ENCODE measurements around the gene CHSY3. TPM values are rescaled to one million over a fixed set of nuclear protein-coding genes. Genes with fewer than 3 reads are reported as not detected.

CHSY3 gene
- total RNA-seq, 1 donor from 2014 or later = 3.1 TPM

DNA sequence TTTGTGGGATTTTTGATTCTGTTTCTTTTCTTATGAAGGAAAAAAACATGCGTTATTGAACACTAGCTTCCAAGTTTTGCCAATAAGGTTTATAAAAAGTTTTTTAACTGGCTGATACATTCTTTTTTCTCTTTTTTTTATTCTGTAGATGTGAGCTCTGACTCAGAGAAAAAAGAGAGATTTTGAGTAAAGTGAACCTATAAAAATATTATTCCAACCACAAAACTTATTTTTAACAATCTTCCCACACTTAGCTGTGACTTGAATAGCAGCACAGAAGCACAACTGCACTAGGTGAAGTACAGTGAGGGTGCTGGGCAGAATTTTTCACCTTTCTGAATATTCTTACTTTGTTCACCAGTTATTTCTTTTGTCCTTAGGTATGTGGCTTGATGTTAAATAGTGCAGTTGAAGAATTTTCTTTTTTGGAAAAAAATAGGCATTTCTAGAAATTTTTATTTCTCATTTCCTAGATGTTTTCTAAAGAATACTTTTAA, 41.6 kb downstream of the CHSY3 start:
- DNase-seq (ENCODE audit: low spot score) = no peak

DNA sequence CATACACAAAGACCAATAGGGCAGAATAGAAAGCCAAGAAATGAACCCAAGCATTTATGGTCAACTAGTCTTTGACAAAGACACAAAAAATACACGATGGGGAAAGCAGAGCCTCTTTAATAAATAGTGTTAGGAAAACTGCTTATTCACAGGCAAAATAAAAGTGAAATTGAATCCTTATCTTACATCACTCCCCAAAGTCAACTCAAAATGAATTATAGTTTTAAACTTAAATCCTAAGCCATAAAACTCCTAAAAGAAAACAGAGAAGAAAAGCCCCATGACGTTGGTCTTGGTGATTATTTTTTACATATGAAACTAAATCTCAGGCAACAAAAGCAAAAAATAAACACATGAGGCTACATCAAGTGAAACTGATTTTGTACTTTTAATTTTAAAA, 46.8 kb downstream of the CHSY3 start:
- DNase-seq (ENCODE audit: low spot score) = no peak

DNA sequence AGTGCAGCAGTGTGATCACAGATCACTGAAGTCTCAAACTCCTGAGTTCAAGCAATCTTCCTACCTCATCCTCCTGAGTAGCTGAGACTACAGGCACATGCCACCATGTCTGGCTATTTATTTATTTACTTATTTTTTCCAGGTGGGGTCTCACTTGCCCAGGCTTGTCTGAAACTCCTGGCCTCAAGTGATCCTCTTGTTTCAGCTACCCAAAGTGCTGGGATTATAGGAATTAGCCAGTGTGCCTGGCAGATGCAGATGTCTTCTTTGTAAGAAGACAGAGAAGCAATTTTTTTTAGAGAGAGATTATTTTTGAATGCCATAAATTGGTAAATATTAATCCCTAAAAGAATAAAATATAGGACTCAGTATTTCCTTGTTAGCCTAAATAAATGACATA, 54.3 kb downstream of the CHSY3 start:
- DNase-seq (ENCODE audit: low spot score) = no peak

- DNase-seq (ENCODE audit: low spot score) = no peak
Measured at GRCh38 chr5:129960831-129961230, 56.6 kb downstream of the CHSY3 start.

- no peak for DNase-seq (ENCODE audit: low spot score)
Measured at GRCh38 chr5:129962506-129962905, 58.2 kb downstream of the CHSY3 start.

DNA sequence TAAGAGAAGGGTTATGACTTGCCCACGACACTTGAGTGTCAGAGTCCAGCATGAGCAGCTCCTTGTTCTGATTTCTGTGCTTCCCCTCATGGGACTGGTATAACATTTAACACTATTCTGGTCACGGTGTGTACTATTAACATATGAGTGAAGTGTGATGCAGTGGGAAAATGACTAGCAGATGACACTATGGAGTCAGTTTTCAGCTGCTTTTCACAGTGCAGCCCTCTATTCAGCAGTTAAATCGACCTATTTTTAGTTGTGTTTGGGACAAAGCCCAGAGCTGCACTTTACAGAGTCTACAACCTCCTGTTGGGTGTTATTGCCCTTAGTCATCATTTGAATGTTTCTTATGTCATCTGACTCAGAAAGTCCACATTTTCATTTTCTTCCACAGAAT, 59.1 kb downstream of the CHSY3 start:
- no peak for DNase-seq (ENCODE audit: low spot score)

GRCh38 chr5:129966071-129966470, 61.8 kb downstream of the CHSY3 start:
- no peak for DNase-seq (ENCODE audit: low spot score)

GRCh38 chr5:129971714-129972113, 67.4 kb downstream of the CHSY3 start:
- no peak for DNase-seq (ENCODE audit: low spot score)

DNA sequence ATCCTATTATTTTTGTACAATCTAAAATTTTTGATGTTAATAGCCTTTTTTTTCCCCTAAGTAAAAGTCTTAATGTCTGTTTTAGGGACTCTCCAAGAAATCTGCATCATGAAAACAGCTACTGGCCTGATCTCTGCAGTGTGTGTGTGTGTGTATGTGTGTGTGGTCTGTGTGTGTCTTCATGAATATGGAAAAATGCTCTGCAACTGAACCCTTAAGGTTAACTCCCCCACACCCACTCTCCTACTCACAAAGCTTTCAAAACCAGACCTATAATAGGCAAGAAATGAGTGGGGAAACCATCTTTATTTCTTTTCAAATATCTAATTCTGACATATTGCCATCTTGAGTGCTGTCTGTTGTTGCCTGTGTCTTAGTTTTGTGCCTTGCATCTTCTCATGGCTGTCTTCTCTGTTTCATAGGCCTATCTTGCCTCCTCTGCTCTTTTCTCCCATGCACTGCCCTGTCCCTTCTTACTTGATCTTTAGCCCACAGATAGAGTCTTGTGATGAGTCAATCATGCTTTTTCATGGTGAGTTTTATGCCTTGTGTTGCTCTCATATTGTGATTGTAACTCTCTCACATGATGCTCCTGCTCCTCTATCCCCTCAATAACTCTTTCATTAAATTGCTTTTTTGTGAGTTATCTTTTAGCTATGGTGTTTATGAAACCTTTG, 68.3 kb downstream of the CHSY3 start:
- no peak for DNase-seq (ENCODE audit: low spot score)

DNA sequence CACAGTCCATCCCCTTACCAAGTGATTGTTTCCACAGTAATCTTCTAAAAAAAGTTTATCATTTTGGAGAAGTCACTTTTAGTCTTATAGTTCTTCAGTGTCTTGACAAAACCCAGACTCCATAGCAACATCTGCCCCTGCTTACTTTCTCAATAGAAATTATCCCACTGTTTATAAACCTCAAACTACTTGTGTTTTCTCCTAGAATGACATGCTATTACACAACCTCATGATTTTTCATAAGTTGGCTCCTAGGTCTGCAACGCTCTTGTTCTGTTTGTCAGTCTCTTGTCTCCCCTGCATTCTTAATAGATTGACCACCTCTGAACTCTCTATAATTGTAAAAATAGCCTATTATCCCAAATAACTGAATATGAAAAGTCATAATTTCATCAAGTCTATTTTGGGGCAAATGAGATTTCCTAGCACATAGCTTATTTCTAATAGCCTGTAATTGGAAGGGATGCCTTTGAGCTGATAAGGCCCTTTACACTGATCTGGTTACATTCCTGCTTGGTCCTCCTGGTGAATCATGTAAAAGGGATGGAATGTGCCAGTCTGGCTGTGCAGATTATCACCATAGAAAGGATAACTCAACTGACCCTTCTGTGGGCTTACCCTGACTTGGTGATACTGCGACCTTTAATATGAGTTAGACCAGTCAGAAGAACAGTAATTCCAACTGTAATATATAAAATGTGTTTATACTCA, 69.6 kb downstream of the CHSY3 start:
- no peak for DNase-seq (ENCODE audit: low spot score)

GRCh38 chr5:129977810-129978209, 73.5 kb downstream of the CHSY3 start:
- DNase-seq (ENCODE audit: low spot score) = no peak

- DNase-seq (ENCODE audit: low spot score) = no peak
Measured at GRCh38 chr5:129978270-129978669, 74.0 kb downstream of the CHSY3 start.

DNA sequence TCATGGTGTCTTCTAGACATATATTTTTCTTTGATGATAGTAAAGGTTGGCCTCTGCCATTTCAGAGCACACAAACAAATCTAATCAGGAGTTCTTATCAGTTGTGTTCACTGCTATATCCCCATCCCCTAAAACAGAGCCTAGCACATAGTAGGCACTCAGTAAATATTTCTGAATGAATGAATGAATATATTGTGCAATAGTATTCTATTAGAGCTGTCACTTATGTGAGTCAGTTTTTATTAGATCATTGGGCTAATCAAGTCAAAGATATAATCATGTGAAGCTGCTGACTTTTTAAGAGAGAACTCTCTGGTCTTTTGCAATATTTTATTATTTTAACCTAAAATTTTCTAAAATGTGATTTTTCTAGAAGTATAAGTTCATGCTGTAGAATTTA, 84.2 kb downstream of the CHSY3 start:
- no peak for DNase-seq (ENCODE audit: low spot score)

- no peak for DNase-seq (ENCODE audit: low spot score)
Measured at GRCh38 chr5:129991780-129992179, 87.5 kb downstream of the CHSY3 start.

DNA sequence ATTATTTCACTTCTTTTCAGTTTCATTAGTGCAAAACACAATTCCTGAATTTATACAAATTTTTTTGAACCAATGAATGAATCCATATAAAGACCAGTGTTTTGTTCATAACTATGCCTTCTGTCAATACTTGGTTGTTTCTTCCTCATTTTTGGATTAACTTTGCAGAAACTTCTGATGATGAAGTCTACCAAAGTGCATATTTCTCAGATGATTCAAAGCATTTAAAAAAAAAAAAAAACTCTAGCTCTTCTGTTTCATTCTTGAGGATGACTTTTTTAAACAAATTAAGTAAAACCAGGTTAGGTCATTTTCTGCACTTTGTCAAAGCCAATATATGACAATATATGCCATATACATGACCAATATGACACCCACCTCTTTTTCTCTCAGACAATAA, 92.6 kb downstream of the CHSY3 start:
- DNase-seq (ENCODE audit: low spot score) = no peak

DNA sequence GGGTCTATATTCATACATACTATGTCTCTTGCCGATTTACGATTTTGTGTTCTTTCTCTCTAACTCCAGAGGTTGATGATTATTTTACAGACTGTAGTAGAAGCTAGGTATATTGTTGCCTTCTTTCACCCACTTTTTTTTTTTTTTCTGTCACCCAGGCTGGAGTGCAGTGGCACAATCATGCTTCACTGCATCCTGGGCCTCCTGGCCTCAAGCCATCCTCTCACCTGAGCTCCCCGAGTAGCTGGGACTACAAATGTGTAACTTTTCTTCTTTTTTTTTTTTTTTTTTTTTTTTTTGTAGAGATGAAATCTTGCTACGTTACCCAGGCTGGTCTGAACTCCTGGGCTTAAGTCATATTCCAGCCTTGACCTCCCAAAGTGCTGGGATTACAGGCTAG, 96.2 kb downstream of the CHSY3 start:
- DNase-seq (ENCODE audit: low spot score) = no peak

- DNase-seq (ENCODE audit: low spot score) = no peak
Measured at GRCh38 chr5:130002183-130002582, 97.9 kb downstream of the CHSY3 start.

- no peak for DNase-seq (ENCODE audit: low spot score)
Measured at GRCh38 chr5:130002876-130003275, 98.6 kb downstream of the CHSY3 start.

- no peak for DNase-seq (ENCODE audit: low spot score)
Measured at GRCh38 chr5:130011986-130012385, 107.7 kb downstream of the CHSY3 start.

- no peak for DNase-seq (ENCODE audit: low spot score)
Measured at GRCh38 chr5:130017173-130017572, 112.9 kb downstream of the CHSY3 start.

DNA sequence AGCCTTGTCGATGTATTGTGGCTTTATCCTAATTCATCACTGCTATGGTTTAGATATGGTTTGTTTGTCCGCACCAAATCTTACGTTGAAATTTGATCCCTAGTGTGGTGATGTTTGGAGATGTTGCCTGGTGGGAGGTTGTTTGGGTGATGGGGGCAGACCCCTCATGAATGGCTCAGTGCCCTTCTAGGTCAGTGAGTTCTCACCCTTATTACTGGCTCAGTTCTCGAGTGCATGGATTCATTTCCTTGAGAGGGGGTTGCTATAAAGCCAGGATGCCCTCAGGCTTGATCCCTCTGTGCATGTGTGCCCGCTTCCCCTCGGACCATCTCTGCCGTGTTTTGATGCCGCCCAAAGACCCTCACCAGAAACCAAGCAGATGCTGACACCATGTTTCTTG, 114.4 kb downstream of the CHSY3 start:
- no peak for DNase-seq (ENCODE audit: low spot score)

DNA sequence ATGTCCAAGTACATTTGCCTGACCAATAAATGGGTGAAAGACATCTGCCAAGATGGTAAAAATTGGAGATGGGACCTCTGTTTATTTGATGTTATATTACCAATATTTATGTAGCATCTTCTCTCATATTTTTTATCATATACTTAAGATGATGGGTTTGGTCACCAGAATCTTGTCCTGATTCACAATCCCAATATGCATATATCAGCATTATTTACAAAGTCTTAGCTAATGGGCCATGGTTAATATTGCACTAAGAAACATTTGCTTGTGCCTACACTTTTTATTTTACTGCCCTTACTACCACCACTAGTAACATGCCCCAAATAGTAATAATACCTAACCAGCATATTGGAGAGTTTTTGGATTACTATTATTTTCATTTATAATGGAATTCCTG, 116.7 kb downstream of the CHSY3 start:
- no peak for DNase-seq (ENCODE audit: low spot score)

- no peak for DNase-seq (ENCODE audit: low spot score)
Measured at GRCh38 chr5:130021876-130022275, 117.6 kb downstream of the CHSY3 start.

DNA sequence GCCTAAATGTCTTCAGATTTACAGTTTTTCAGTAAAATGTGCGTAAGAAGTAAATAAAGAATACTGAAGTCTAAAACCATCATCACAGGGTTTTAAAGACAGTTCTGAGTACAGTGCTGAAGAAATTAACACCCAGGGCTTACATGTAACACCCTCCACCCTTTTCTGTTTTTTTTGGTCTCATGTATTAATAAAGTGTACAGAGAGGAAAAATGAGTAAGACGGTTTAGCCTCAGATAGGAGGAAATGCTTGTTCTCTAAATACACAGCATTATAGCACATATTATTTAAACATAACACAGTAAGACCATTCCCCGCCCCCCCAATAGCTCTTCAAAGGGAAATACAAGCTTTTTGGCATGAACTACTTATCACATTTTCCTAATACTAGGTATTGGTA, 119.3 kb downstream of the CHSY3 start:
- no peak for DNase-seq (ENCODE audit: low spot score)

Data from mucosa of gallbladder (tissue), 1 donor.